ENCODE data around the gene SMC2. TPM values are rescaled to one million over a fixed set of nuclear protein-coding genes. Genes with fewer than 3 reads are reported as not detected.

Gene SMC2
- total RNA-seq: 26.6 and 28.2 TPM in 2 replicates
- long read RNA-seq, partial matches to known transcripts: 34 of 50 reads
- long read RNA-seq, other reads (novel, unspliced or antisense): 16 of 50 reads

DNA sequence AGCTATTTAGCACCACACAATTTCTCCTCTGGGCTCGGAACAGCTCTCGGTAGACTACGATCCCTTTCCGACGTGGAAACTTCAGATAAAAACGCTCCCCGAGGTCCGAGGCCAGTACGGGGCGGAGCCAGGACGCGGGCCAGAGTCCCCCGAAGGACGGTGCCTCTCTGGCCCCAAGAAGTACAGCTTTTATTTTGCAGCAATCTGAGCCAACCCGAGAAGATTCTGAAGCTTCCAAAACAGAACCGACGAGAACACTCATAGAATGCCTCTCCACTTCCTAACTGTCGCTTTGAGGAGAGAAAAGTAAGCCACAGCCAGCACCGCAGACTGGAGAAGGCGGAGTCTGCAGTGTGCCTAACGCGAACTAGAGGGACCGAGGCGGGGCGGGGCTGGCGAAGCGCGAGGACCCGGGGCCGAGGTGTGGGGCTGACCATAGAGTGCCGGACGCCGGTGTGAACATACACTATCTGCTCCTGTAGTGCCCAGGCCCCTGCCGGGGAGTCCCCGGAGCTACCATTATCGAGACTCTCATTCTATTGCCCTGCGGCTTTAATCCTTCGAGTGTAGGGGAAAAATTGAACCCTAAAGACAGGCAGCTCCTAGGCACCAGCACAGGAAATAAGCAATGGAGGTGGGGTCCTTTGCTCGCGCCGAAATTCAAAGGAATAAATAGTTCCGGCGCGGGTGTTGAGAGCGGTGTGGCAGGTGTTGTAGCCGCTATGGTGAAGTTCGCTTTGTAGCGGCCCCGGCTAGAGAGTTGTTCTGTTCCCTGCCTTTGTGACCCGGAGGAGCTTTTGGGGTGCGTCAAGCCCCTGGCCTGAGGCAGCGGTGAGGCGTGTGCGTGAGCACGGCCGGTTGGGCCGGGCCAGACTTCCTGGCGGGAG is at the start of gene SMC2:
Gene SMC2, plus strand, starts transcription at position 663 of the 887 bp plus-strand sequence. CDS start 1,076 bp downstream, outside the sequence.
- no peaks in the 10 kb centered on the region for H3K27me3 Mint-ChIP-seq
- H3K36me3 Mint-ChIP-seq (ENCODE audit: insufficient read depth): no peaks in the 10 kb centered on the region
- peak within 1 kb of the TSS; percentile 99 for H3K4me3 Mint-ChIP-seq (ENCODE audit: low read depth)
- no peaks in the 10 kb centered on the region for H3K9me3 Mint-ChIP-seq (ENCODE audit: low read depth)
- TF ChIP-seq, protein P1, sequence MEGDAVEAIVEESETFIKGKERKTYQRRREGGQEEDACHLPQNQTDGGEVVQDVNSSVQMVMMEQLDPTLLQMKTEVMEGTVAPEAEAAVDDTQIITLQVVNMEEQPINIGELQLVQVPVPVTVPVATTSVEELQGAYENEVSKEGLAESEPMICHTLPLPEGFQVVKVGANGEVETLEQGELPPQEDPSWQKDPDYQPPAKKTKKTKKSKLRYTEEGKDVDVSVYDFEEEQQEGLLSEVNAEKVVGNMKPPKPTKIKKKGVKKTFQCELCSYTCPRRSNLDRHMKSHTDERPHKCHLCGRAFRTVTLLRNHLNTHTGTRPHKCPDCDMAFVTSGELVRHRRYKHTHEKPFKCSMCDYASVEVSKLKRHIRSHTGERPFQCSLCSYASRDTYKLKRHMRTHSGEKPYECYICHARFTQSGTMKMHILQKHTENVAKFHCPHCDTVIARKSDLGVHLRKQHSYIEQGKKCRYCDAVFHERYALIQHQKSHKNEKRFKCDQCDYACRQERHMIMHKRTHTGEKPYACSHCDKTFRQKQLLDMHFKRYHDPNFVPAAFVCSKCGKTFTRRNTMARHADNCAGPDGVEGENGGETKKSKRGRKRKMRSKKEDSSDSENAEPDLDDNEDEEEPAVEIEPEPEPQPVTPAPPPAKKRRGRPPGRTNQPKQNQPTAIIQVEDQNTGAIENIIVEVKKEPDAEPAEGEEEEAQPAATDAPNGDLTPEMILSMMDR (IDR thresholded peaks at IDR 0.05; ENCODE audit: unreplicated experiment): no peak
- peak within 1 kb of the TSS; percentile 100 for H3K27ac Mint-ChIP-seq
- peaks cover 32% of the 10 kb centered on the region for H3K4me1 Mint-ChIP-seq (ENCODE audit: low read depth)
- DNase-seq (ENCODE audit: low spot score, unreplicated experiment): peak; percentile 83

DNA sequence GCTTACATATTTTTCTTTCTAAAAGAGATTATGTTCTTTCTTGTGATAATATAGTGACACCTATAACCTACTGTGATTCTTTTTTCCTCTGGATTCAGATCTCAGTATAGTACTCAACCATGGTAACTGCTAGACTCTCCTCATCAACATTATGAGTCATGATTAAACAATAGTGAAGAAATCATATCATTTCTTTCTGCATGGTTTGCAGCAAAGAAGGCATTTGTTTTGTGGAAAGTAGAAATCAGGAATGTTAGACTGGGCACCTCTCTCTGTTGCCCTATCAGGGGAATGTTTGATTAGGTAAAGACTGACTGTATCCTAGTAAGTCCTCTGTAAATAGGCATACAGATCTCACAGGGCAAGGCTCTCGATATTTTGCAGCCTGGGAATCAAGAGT is 25.6 kb upstream of the SMC2 start:
- no peaks in the 10 kb centered on the region for H3K9me3 Mint-ChIP-seq (ENCODE audit: low read depth)
- no peaks in the 10 kb centered on the region for H3K36me3 Mint-ChIP-seq (ENCODE audit: insufficient read depth)

DNA sequence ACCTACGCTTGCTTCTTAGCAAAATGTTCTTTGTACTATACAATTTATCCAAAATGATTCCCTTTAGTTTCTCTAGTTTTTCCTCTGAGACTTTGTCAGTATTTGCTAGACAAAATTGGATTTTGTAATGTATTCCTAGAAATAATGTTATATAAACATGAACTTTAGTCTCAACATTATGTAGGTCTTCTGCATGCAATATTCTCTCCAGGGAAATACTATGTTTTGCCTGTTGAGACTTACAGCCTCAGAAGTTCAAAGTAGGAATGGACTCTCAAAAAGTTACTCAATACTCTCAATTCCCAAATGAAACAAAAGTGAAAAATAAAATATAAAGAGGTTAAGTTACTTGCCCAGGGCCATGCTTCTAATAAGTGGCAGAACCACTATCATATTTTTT is 24.8 kb upstream of the SMC2 start:
- DNase-seq (ENCODE audit: low spot score, unreplicated experiment): no peak
- peaks cover 1% of the 10 kb centered on the region for H3K4me1 Mint-ChIP-seq (ENCODE audit: low read depth)
- no peaks in the 10 kb centered on the region for H3K9me3 Mint-ChIP-seq (ENCODE audit: low read depth)
- TF ChIP-seq, protein P1 (IDR thresholded peaks at IDR 0.05; ENCODE audit: unreplicated experiment): no peak
- no peak overlapping the region for H3K4me3 Mint-ChIP-seq (ENCODE audit: low read depth)
- no peaks in the 10 kb centered on the region for H3K36me3 Mint-ChIP-seq (ENCODE audit: insufficient read depth)
- H3K27me3 Mint-ChIP-seq: no peaks in the 10 kb centered on the region
- H3K27ac Mint-ChIP-seq: no peak overlapping the region

More for the DNA sequence above, 25.6 kb upstream of the SMC2 start:
- H3K27ac Mint-ChIP-seq: no peak overlapping the region
- no peaks in the 10 kb centered on the region for H3K27me3 Mint-ChIP-seq
- H3K4me3 Mint-ChIP-seq (ENCODE audit: low read depth): no peak overlapping the region
- DNase-seq (ENCODE audit: low spot score, unreplicated experiment): no peak
- peaks cover 1% of the 10 kb centered on the region for H3K4me1 Mint-ChIP-seq (ENCODE audit: low read depth)
- TF ChIP-seq, protein P1 (IDR thresholded peaks at IDR 0.05; ENCODE audit: unreplicated experiment): no peak

DNA sequence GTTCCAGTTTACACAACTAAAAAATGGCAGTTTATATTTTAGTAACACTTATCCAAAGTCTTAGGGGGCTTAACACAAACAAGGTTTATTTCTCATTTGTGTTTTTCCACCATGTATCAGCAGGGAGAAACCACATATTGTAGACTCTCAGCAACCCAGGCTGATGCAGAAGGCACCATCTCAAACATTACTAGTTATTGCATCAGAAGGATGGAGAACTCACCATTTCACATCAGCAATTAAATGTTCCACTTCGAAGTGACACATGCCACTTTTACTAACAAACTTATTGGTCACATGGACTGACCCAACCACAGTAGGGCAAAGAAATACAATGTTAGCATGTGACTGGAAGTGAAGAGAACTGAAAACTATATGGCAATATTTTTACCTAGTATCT is 22.5 kb upstream of the SMC2 start:
- Mint-ChIP-seq H3K27me3 (no peaks in the 10 kb centered on the region), H3K36me3 (ENCODE audit: insufficient read depth) (no peaks in the 10 kb centered on the region), H3K27ac (no peak overlapping the region), H3K4me3 (ENCODE audit: low read depth) (no peak overlapping the region), H3K9me3 (ENCODE audit: low read depth) (no peaks in the 10 kb centered on the region), H3K4me1 (ENCODE audit: low read depth) (peaks cover 14% of the 10 kb centered on the region)
- DNase-seq (ENCODE audit: low spot score, unreplicated experiment): no peak
- TF ChIP-seq, protein P1 (IDR thresholded peaks at IDR 0.05; ENCODE audit: unreplicated experiment): no peak

DNA sequence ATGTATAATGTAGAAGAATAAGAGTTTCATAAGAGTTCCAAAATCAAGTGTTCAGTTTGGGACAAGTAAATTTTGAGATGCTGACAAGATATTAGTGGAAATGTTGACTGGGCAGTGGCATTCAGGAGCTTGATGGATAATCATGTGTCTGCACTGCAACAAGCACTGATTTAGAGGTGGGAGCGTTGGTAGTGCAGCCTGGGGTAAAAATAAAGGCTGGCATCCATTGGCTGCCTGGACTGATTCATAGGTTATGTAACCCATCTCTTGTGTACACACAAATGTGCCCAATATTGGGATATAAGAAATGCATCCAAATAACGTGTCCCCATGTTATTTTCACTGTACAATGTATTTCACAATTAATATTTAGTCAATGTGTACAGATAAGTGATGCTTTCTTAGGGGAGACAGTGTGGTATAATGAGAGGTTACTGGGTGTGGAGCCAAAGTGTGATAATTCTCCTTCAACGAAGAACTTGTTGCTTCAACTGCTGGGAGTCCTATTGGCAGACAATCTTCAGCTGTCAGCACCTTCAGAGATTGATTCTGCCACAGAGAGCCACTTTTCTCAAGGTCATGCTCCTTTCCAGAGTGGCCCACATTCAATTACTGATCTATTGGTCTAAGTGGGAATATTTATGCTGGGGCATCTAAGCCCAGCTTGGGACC is 20.9 kb upstream of the SMC2 start:
- no peak overlapping the region for H3K4me3 Mint-ChIP-seq (ENCODE audit: low read depth)
- no peaks in the 10 kb centered on the region for H3K36me3 Mint-ChIP-seq (ENCODE audit: insufficient read depth)
- H3K27me3 Mint-ChIP-seq: no peaks in the 10 kb centered on the region
- DNase-seq (ENCODE audit: low spot score, unreplicated experiment): no peak
- TF ChIP-seq, protein P1 (IDR thresholded peaks at IDR 0.05; ENCODE audit: unreplicated experiment): no peak
- peaks cover 3% of the 10 kb centered on the region for H3K9me3 Mint-ChIP-seq (ENCODE audit: low read depth)
- no peak overlapping the region for H3K27ac Mint-ChIP-seq
- H3K4me1 Mint-ChIP-seq (ENCODE audit: low read depth): peaks cover 14% of the 10 kb centered on the region
